Effector memory CD4-positive, alpha-beta T cell (primary cell): ENCODE measurements around the gene ZCCHC13.
A peak's percentile ranks its signal among the peaks of the same experiment; 100 is the strongest.
"Not testable (repeated sequence)": the region's sequence is repeated elsewhere in the genome, so short reads cannot be mapped to it uniquely, and the experiment has no call there.

Experiments used
- DNase-seq, 3 donors: peaks; one replicate each; pipeline ENCODE4 v3.0.0-alpha.2; 2020
- H3K27ac ChIP-seq: 2 replicates; pipeline ENCODE4 v1.7.0; 2013; ENCODE audit warnings: mild to moderate bottlenecking, low read length, moderate library complexity; ENCODE audit not compliant: insufficient read depth, poor library complexity, severe bottlenecking
- H3K27me3 ChIP-seq: replicated peaks from 2 replicates; pipeline ENCODE4 v1.7.0; 2013; ENCODE audit warnings: mild to moderate bottlenecking, low read length; ENCODE audit not compliant: insufficient read depth, control insufficient read depth, poor library complexity, severe bottlenecking
- H3K36me3 ChIP-seq: 2 replicates; pipeline ENCODE4 v1.7.0; 2013; ENCODE audit warnings: mild to moderate bottlenecking, low read length, moderate library complexity; ENCODE audit not compliant: control insufficient read depth, insufficient read depth
- H3K4me1 ChIP-seq: 2 replicates; pipeline ENCODE4 v1.7.0; 2013; ENCODE audit warnings: low read length, mild to moderate bottlenecking; ENCODE audit not compliant: control insufficient read depth, insufficient read depth, poor library complexity, severe bottlenecking
- H3K4me3 ChIP-seq: 2 replicates; pipeline ENCODE4 v1.7.0; 2013; ENCODE audit warnings: low read length, low read depth, mild to moderate bottlenecking; ENCODE audit not compliant: insufficient read depth, poor library complexity, severe bottlenecking
- H3K9me3 ChIP-seq: 2 replicates; pipeline ENCODE4 v1.7.0; 2013; ENCODE audit warnings: mild to moderate bottlenecking, low read length, moderate library complexity; ENCODE audit not compliant: control insufficient read depth

ZCCHC13 gene

DNA sequence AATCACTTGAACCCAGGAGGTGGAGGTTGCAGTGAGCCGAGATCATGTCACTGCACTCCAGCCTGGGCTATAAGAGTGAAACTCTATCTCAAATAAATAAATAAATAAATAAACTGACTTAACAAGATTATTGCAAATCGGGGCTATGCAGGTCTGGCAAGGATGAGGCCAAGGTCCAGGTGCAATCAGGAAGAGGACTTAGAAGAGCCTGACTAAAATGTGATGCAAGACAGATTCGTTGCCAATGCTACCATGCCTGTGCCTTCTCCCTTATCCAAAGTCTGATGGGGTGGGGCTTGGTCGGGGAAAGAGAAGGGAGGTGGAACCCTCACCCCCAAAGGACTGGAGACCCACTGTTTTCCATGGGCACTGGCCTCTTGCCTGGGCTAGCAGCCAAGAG is 14.7 kb downstream of the ZCCHC13 start:
- H3K27ac ChIP-seq, result no peak overlapping the region
- H3K4me3 ChIP-seq, result no peak overlapping the region
- H3K4me1 ChIP-seq, result no peaks in the 10 kb centered on the region
- no peak for DNase-seq
- H3K27me3 ChIP-seq, result no peaks in the 10 kb centered on the region
- H3K36me3 ChIP-seq, result no peaks in the 10 kb centered on the region
- H3K9me3 ChIP-seq, result no peaks in the 10 kb centered on the region

DNA sequence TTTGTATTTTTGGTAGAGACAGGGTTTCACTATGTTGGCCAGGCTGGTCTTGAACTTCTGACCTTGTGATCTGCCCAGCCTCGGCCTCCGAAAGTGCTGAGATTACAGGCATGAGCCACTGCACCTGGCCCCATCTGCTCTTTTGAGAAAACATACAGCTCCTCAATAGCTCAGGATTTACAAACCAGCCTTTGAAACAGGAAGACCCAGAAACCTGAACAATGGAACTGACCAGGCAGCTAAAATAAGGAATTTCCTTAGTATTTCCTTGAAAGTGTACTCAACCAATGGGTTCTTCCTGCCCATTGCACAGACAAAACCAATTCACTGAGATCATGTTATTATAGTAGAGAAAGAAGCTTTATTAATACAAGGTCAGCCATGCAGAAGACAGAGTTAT is 15.3 kb downstream of the ZCCHC13 start:
- not testable (repeated sequence) for H3K27me3 ChIP-seq, DNase-seq

DNA sequence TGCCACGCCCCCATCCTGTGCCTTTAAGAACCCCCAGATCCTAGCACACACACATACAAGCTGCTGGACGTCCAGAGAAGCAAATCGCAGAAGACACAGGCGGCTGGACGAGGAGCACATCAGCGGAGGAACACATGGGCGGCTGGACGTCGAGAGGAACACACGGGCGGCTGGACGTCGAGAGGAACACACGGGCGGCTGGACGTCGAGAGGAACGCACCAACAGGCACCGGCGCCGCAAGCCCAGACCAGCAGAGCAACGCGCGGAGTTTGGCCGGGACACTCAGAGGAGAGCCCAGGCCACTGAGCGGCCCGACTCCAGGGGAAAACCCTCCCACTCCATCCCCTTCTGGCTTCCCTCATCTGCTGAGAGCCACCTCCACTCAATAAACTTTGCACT is 17.2 kb downstream of the ZCCHC13 start:
- DNase-seq, result no peak
- Histone ChIP-seq H3K9me3 (no peaks in the 10 kb centered on the region), H3K4me1 (no peaks in the 10 kb centered on the region), H3K36me3 (no peaks in the 10 kb centered on the region), H3K27ac (no peak overlapping the region), H3K4me3 (no peak overlapping the region), H3K27me3 (no peaks in the 10 kb centered on the region)

More for the DNA sequence above, 15.3 kb downstream of the ZCCHC13 start:
- not testable (repeated sequence) for H3K4me3 ChIP-seq, H3K36me3 ChIP-seq, H3K27ac ChIP-seq, H3K4me1 ChIP-seq, H3K9me3 ChIP-seq

DNA sequence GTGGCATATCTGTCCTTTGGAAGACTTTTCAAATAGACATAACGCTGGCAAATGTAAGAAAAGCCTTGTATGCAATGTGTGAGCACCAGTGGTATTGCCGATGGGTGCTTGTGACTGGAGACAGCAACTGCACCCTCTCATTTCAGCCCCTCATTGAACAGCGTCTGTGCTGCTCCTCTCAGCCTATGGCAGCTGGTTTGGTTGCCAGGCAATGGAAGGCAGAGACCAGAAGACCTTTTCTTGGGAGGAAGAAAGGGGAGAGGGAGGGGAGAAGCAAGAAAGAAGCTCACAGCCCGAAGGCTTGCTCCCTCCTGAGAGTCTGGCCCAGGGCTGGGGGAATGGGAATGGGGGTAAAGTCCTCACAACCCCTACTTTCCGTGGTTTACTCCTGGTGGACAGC is 20.2 kb downstream of the ZCCHC13 start:
- DNase-seq, result no peak
- Histone ChIP-seq H3K27me3 (no peaks in the 10 kb centered on the region), H3K9me3 (no peaks in the 10 kb centered on the region), H3K4me3 (no peak overlapping the region), H3K27ac (no peak overlapping the region), H3K4me1 (no peaks in the 10 kb centered on the region), H3K36me3 (no peaks in the 10 kb centered on the region)

DNA sequence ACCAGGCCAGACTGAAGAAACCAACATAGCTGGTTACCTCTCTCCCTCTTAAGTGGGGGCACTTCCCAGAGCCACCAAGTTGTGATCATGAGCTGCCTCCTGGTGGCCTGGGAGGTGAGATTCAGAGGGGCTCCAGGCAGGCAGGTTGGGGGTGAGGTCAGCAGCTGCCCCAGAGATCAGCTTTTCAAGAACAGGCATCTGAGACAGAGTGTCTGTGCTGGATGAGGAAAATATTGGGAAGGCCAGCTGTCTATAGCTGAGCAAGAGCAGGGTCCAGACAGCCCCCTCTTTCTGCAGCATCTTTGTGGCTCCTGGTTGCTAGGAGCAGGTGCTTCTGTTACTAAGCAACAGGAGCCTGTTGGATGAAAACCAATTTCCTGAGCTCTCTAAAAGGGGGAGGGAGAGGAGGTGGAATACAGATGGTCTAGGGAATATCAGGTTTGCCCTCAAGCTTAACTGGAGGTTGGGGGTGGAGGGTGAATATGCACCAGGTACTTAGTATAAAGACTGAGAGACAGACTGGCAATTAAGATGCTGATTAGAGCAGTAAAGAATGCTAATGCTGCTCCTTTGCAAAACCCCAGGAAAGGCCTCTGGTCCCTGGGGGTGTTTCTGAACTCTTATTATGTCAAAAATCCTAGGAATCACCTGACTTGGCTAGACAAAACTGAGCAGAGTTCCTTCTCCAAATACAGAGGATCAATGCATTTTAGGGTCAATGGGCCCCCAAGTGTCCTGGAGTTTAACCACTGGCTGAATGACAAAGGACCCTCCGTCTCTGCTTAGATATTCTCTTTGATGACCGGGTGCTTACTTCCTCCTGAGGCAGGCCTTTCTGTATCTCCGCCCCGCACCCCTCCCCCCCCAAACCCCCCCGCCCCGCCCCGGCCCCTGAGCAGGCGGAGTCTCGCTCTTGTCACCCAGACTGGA is 21.4 kb downstream of the ZCCHC13 start:
- no peak for DNase-seq

DNA sequence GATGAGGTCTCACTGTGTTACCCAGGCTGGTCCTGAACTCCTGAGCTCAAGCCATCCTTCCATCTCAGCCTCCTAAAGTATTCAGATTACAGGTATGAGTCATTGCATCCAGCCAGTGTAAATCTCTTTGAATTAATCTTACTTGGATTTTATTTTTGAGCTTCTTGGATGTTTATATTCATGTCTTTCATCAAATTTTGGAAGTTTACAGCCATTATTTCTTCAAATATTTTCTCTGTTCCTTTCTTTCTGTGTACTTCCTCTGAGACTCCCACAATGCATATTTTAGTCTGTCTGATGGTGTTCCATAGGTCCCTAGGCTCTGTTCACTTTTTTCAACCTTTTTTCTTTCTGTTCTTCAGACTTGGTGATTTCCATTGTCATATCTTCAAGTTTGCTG is 34.9 kb downstream of the ZCCHC13 start:
- Histone ChIP-seq H3K4me3 (no peak overlapping the region), H3K27ac (no peak overlapping the region), H3K4me1 (no peaks in the 10 kb centered on the region), H3K36me3 (no peaks in the 10 kb centered on the region), H3K27me3 (no peaks in the 10 kb centered on the region), H3K9me3 (no peaks in the 10 kb centered on the region)
- no peak for DNase-seq

More for the DNA sequence above, 21.4 kb downstream of the ZCCHC13 start:
- H3K4me1 ChIP-seq, result no peaks in the 10 kb centered on the region
- no peak overlapping the region for H3K4me3 ChIP-seq
- H3K36me3 ChIP-seq, result no peaks in the 10 kb centered on the region
- H3K9me3 ChIP-seq, result no peaks in the 10 kb centered on the region
- H3K27me3 ChIP-seq, result no peaks in the 10 kb centered on the region
- no peak overlapping the region for H3K27ac ChIP-seq

DNA sequence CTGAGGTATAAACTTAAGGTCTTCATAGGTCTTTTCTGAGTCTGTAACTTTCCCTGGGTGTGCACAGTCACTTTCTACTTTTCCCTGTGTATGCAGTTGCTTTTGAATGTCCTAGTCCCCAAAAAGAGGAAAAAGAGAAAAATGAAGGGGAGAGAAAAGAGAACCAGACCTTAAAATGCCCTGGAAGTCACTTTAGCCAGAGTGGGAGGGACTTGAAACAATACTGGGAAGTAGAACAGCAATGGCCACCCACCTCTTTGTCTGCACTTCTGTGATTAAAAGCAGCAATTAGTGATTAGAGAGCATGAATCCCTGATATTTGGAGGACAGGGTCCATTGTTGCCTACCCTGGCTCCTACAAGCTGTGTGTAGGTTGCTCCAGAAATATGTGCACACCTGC is 36.1 kb downstream of the ZCCHC13 start:
- Histone ChIP-seq H3K36me3 (no peaks in the 10 kb centered on the region), H3K4me3 (no peak overlapping the region), H3K27me3 (no peaks in the 10 kb centered on the region), H3K9me3 (no peaks in the 10 kb centered on the region), H3K4me1 (no peaks in the 10 kb centered on the region), H3K27ac (no peak overlapping the region)
- no peak for DNase-seq

DNA sequence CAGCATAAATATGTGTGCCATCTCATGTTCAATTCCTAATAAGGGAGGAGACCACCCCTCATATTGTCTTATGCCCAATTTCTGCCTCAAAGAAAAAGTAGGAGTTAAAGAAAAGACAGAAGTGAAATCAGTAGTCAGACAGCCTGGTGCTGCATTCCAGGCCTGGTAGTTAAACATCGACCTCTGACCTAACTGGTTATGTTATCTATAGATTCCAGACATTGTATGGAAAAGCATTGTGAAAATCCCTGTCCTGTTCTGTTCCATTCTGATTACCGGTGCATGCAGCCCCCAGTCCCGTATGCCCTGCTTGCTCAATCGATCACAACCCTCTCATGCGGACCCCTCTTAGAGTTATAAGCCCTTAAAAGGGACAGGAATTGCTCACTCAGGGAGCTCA is 38.2 kb downstream of the ZCCHC13 start:
- DNase-seq, H3K27ac ChIP-seq, H3K4me1 ChIP-seq, H3K9me3 ChIP-seq, H3K36me3 ChIP-seq, H3K4me3 ChIP-seq, H3K27me3 ChIP-seq: not testable (repeated sequence)

DNA sequence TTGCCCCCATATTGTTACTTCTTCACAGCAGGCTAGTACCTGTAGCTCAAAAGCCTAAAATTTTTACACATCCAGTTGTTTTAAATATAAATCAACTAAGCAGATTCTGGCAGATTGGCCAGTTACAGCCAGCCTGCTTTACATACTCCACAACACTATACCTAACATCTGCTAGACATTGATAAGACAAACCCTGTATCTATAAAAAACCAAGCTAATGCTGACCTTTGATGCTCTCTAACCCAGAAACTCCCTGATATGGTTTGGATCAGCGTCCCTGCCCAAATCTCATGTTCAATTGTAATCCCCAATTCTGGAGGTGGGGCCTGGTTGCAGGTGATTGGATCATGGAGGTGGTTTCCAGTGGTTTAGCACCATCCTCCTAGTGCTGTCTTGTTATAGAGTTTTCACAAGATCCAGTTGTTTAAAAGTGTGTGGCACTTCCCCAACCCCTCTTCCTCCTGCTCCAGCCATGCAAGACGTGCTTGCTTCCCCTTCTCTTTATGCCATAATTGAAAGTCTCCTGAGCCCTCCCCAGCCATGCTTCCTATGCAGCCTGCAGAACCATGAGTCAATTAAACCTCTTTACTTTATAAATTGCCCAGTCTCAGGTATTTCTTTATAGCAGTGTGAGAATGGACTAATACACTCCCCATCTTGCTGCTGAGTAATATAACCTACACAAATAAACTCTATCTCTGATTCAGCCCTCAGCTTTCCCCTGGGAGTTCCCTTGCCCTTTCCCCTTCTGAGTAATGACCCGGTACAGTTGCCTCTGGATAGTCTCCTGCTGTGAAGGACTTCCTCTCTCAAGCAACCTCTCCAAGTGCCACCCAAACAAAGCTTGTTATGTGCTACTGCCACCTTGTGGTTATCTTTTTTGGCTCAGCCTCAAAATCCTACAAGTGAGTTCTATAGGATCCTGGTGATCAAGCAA is 39.6 kb downstream of the ZCCHC13 start:
- Histone ChIP-seq H3K4me1 (no peaks in the 10 kb centered on the region), H3K27ac (no peak overlapping the region), H3K9me3 (no peaks in the 10 kb centered on the region), H3K4me3 (no peak overlapping the region), H3K36me3 (no peaks in the 10 kb centered on the region), H3K27me3 (no peaks in the 10 kb centered on the region)
- DNase-seq, result peak in 2 of 3 donors; percentile 4 to 18

DNA sequence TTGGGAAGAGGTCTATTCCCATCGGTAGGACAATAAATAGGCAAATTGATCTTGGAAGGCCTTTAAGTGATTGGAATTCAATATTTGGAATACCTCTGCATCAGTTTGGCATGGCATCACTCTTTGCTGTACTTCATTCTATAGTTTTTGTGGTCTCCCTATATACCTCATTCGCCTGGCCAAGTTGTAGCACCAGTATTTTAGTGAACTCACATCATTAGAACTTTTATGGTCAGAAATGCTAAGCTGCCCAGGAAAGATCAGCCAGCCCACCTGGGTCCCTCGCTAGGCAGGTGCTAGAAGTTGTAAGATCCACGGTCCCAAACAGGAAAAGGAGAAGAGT is 40.3 kb downstream of the ZCCHC13 start:
- Histone ChIP-seq H3K4me1 (no peaks in the 10 kb centered on the region), H3K4me3 (no peak overlapping the region), H3K27me3 (no peaks in the 10 kb centered on the region), H3K27ac (no peak overlapping the region), H3K9me3 (no peaks in the 10 kb centered on the region), H3K36me3 (no peaks in the 10 kb centered on the region)
- DNase-seq, result no peak
